ENCODE results near the gene CHTF18. TPM values are rescaled to one million over a fixed set of nuclear protein-coding genes. Genes with fewer than 3 reads are reported as not detected.

Gene CHTF18
- total and polyA plus RNA-seq, 10 of the 15 experiments (the other 5 are each of a cell fraction or from before 2014, with no cell fraction given) = 1.6 to 87.8 (median 19.4) TPM

GRCh38 chr16:840561-841454 is 52.4 kb downstream of the CHTF18 start (continued):
- TF ChIP-seq ZNF592 (IDR thresholded peaks at IDR 0.05) = no peak
- TF ChIP-seq MEF2B (IDR thresholded peaks at IDR 0.05; ENCODE audit: partially characterized antibody, poor library complexity, severe bottlenecking) = no peak
- no peak for TF ChIP-seq SUZ12 (IDR thresholded peaks at IDR 0.05; ENCODE audit: unreplicated experiment)
- no peak for TF ChIP-seq GATAD2B (conservative IDR thresholded peaks at IDR 0.05; ENCODE audit: low read depth)
- no peak for TF ChIP-seq RAD51 (IDR thresholded peaks at IDR 0.05)
- TF ChIP-seq IKZF1 (conservative IDR thresholded peaks at IDR 0.05) = no peak

- ATAC-seq = no peak
- no peak overlapping the region for H3K27ac ChIP-seq (ENCODE audit: control insufficient read depth, insufficient read depth)
- H3K9ac ChIP-seq (ENCODE audit: control insufficient read depth, insufficient read depth, low read length) = no peak overlapping the region
- intact Hi-C loops (cut with micrococcal nuclease; ENCODE audit: unreplicated experiment) = no loop called here
- in situ Hi-C loops (cut with MboI) = no loop called here
- H3K9me3 ChIP-seq (replicated peaks; ENCODE audit: control insufficient read depth, insufficient read depth, low read length) = no peaks in the 10 kb centered on the region; the same call in 2 of the 3 replicates
- no peak for FAIRE-seq
- SMC1A ChIA-PET (ENCODE audit: uncharacterized antibody, unreplicated experiment) = no interaction called here
- no peaks in the 10 kb centered on the region for H3K36me3 ChIP-seq (ENCODE audit: control insufficient read depth in 2 of 2, insufficient read depth in 2 of 2, low read length in 1 of 2)
- POLR2A ChIA-PET = no interaction called here
- H3K4me2 ChIP-seq (ENCODE audit: control insufficient read depth, insufficient read depth) = no peak overlapping the region
- H3K79me2 ChIP-seq (ENCODE audit: control insufficient read depth, insufficient read depth, low read length) = no peaks in the 10 kb centered on the region
- no peaks in the 10 kb centered on the region for H4K20me1 ChIP-seq (ENCODE audit: control insufficient read depth, insufficient read depth)
- no peaks in the 10 kb centered on the region for H3K27me3 ChIP-seq (replicated peaks in 1 of 2; ENCODE audit: control insufficient read depth in 2 of 2, insufficient read depth in 2 of 2, low read length in 1 of 2)
- WGBS (ENCODE audit: insufficient coverage, insufficient replicate concordance, low lambda C conversion rate, missing lambda C conversion rate) = 53% methylated on average over 17 of the region's 27 CpGs
- no peak overlapping the region for H2AFZ ChIP-seq (ENCODE audit: control insufficient read depth, low read depth, low read length)
- DNase-seq (ENCODE audit: low read depth, low spot score) = no peak
- CTCF ChIA-PET = no interaction called here
- H3K4me1 ChIP-seq (ENCODE audit: control insufficient read depth, insufficient read depth, low read length) = no peaks in the 10 kb centered on the region
- RAD21 ChIA-PET (ENCODE audit: unreplicated experiment) = no interaction called here
- TF ChIP-seq HDGF (IDR thresholded peaks at IDR 0.05) = no peak
- no peak for TF ChIP-seq ZZZ3 (IDR thresholded peaks at IDR 0.05; ENCODE audit: control insufficient read depth, insufficient read length, low read depth)
- no peak for TF ChIP-seq FOXM1 (IDR thresholded peaks at IDR 0.05; ENCODE audit: low read depth, low read length)
- TF ChIP-seq TARDBP (IDR thresholded peaks at IDR 0.05; ENCODE audit: borderline replicate concordance) = no peak
- no peak for TF ChIP-seq FOXK2 (IDR thresholded peaks at IDR 0.05)
- TF ChIP-seq TCF12 (IDR thresholded peaks at IDR 0.05; ENCODE audit: low read depth, low read length) = no peak
- no peak for TF ChIP-seq TCF7 (IDR thresholded peaks at IDR 0.05; ENCODE audit: borderline replicate concordance)
- no peak for TF ChIP-seq JUNB (IDR thresholded peaks at IDR 0.05)
- TF ChIP-seq TCF3 (IDR thresholded peaks at IDR 0.05; ENCODE audit: borderline replicate concordance, insufficient read depth, low read depth, low read length) = no peak
- TF ChIP-seq STAT1 (conservative IDR thresholded peaks at IDR 0.05) = no peak
- TF ChIP-seq JUND (IDR thresholded peaks at IDR 0.05; ENCODE audit: low read depth, low read length) = no peak
- TF ChIP-seq PKNOX1 (IDR thresholded peaks at IDR 0.05) = no peak
- no peak overlapping the region for H3K4me3 ChIP-seq
- no TSS peak for BruUV-seq (replicated peaks)
Measured at GRCh38 chr16:841455-842060, 53.1 kb downstream of the CHTF18 start.

Measured in GM12878 (cell line).